H9 (cell line): Measurements from ENCODE around the gene CCL11. TPM values are rescaled to one million over a fixed set of nuclear protein-coding genes. Genes with fewer than 3 reads are reported as not detected.

ENCODE experiments used
- DNase-seq: peaks from one replicate; pipeline ENCODE4 v3.0.0-alpha.2; 2017
- H2AFZ ChIP-seq: one replicate; pipeline ENCODE4 v1.6.1; 2013; ENCODE audit warnings: mild to moderate bottlenecking, low read length, control low read depth, moderate library complexity
- H2AK5ac ChIP-seq: 2 replicates; pipeline ENCODE4 v1.6.1; 2013; ENCODE audit warnings: low read length, control low read depth, mixed read lengths; ENCODE audit not compliant: insufficient read length
- H2BK120ac ChIP-seq: one replicate; pipeline ENCODE4 v1.6.1; 2013; ENCODE audit warnings: low read depth, mild to moderate bottlenecking, low read length, control low read depth, inconsistent platforms; ENCODE audit not compliant: poor library complexity, severe bottlenecking
- H2BK12ac ChIP-seq: 2 replicates; pipeline ENCODE4 v1.6.1; 2013; ENCODE audit warnings: low read length, control low read depth, mixed read lengths, low read depth; ENCODE audit not compliant: insufficient read length
- H2BK15ac ChIP-seq: 2 replicates; pipeline ENCODE4 v1.6.1; 2013; ENCODE audit warnings: low read depth, low read length, control low read depth
- H2BK20ac ChIP-seq: one replicate; pipeline ENCODE4 v1.6.1; 2013; ENCODE audit warnings: low read depth, mild to moderate bottlenecking, low read length, control low read depth, inconsistent platforms; ENCODE audit not compliant: poor library complexity, severe bottlenecking
- H2BK5ac ChIP-seq: 2 replicates; pipeline ENCODE4 v1.6.1; 2013; ENCODE audit warnings: low read length, control low read depth, mixed read lengths; ENCODE audit not compliant: insufficient read length
- H3K14ac ChIP-seq: 2 replicates; pipeline ENCODE4 v1.6.1; 2013; ENCODE audit warnings: low read length, control low read depth; ENCODE audit not compliant: insufficient read depth
- H3K18ac ChIP-seq: 2 replicates; pipeline ENCODE4 v1.6.1; 2013; ENCODE audit warnings: low read depth, mild to moderate bottlenecking, mixed read lengths, low read length, control low read depth; ENCODE audit not compliant: insufficient read length
- H3K23ac ChIP-seq: 2 replicates; pipeline ENCODE4 v1.6.1; 2013; ENCODE audit warnings: low read length, control low read depth, mixed read lengths, low read depth; ENCODE audit not compliant: insufficient read length
- H3K23me2 ChIP-seq: 2 replicates; pipeline ENCODE4 v1.6.1; 2013; ENCODE audit warnings: low read depth, mild to moderate bottlenecking, mixed read lengths, low read length, control low read depth; ENCODE audit not compliant: insufficient read length, poor library complexity, severe bottlenecking
- H3K27ac ChIP-seq: 2 replicates; pipeline ENCODE4 v1.5.1; 2013; ENCODE audit warnings: low read length, control low read depth, mixed read lengths, low read depth; ENCODE audit not compliant: insufficient read length
- H3K27me3 ChIP-seq: 2 replicates; pipeline ENCODE4 v1.6.1; 2013; ENCODE audit warnings: low read length, control low read depth, inconsistent platforms; ENCODE audit not compliant: insufficient read depth
- H3K4ac ChIP-seq: 2 replicates; pipeline ENCODE4 v1.6.1; 2013; ENCODE audit warnings: low read depth, mild to moderate bottlenecking, control low read depth, inconsistent platforms, low read length, moderate library complexity
- H3K4me1 ChIP-seq: 2 replicates; pipeline ENCODE4 v1.6.1; 2013; ENCODE audit warnings: low read length, control low read depth, inconsistent platforms; ENCODE audit not compliant: insufficient read depth
- H3K4me2 ChIP-seq: 2 replicates; pipeline ENCODE4 v1.6.1; 2013; ENCODE audit warnings: low read length, control low read depth, mixed read lengths; ENCODE audit not compliant: insufficient read length, insufficient read depth
- H3K56ac ChIP-seq: 2 replicates; pipeline ENCODE4 v1.6.1; 2013; ENCODE audit warnings: low read depth, mild to moderate bottlenecking, mixed read lengths, low read length, control low read depth; ENCODE audit not compliant: insufficient read length
- H3K79me1 ChIP-seq: 2 replicates; pipeline ENCODE4 v1.6.1; 2013; ENCODE audit warnings: low read depth, mild to moderate bottlenecking, moderate library complexity, low read length, control low read depth, inconsistent platforms; ENCODE audit not compliant: insufficient read depth, poor library complexity, severe bottlenecking
- H3K79me2 ChIP-seq: 2 replicates; pipeline ENCODE4 v1.6.1; 2013; ENCODE audit warnings: low read length, control low read depth, inconsistent platforms; ENCODE audit not compliant: insufficient read depth
- H3K9ac ChIP-seq: 2 replicates; pipeline ENCODE4 v1.6.1; 2013; ENCODE audit warnings: low read length, control low read depth, mixed read lengths; ENCODE audit not compliant: insufficient read length; ENCODE audit errors: extremely low read depth
- H3K9me3 ChIP-seq: one replicate; pipeline ENCODE4 v1.6.1; 2013; ENCODE audit warnings: low read depth, low read length, inconsistent platforms; ENCODE audit not compliant: control insufficient read depth
- H3T11ph ChIP-seq: one replicate; pipeline ENCODE4 v1.6.1; 2013; ENCODE audit warnings: mild to moderate bottlenecking, low read length, control low read depth, inconsistent platforms
- H4K20me1 ChIP-seq: one replicate; pipeline ENCODE4 v1.6.1; 2013; ENCODE audit not compliant: control insufficient read depth, insufficient read length, insufficient read depth
- H4K5ac ChIP-seq: 2 replicates; pipeline ENCODE4 v1.6.1; 2013; ENCODE audit warnings: low read depth, mild to moderate bottlenecking, mixed read lengths, low read length, control low read depth; ENCODE audit not compliant: insufficient read length
- H4K8ac ChIP-seq: replicated peaks from 2 replicates; pipeline ENCODE4 v1.6.1; 2013; ENCODE audit warnings: low read length, control low read depth, mixed read lengths, low read depth; ENCODE audit not compliant: insufficient read length
- H4K91ac ChIP-seq: 2 replicates; pipeline ENCODE4 v1.6.1; 2013; ENCODE audit warnings: low read depth, mild to moderate bottlenecking, moderate library complexity, mixed read lengths, low read length, control low read depth; ENCODE audit not compliant: insufficient read length
- H3K27ac Mint-ChIP-seq, 3 experiments: 2 replicates in 2 of 3; 3 replicates in 1 of 3; pipeline ENCODE4 v1.8.0; 2020 to 2021; ENCODE audit warnings: mixed read lengths in 3 of 3, mild to moderate bottlenecking in 1 of 3, moderate library complexity in 1 of 3
- H3K27me3 Mint-ChIP-seq: 2 replicates; pipeline ENCODE4 v1.8.0; 2021; ENCODE audit warnings: low read depth, mild to moderate bottlenecking, moderate library complexity, mixed read lengths
- H3K36me3 Mint-ChIP-seq, 3 experiments: 2 replicates in 2 of 3; 3 replicates in 1 of 3; pipeline ENCODE4 v1.8.0; 2020 to 2021; ENCODE audit warnings: low read depth in 3 of 3, mixed read lengths in 3 of 3; ENCODE audit not compliant: insufficient read depth in 1 of 3
- H3K4me1 Mint-ChIP-seq, 2 experiments: 2 replicates each; pipeline ENCODE4 v1.8.0; 2020; ENCODE audit warnings: mixed read lengths in 2 of 2
- H3K4me3 Mint-ChIP-seq, 2 experiments: 2 replicates in 1 of 2; 3 replicates in 1 of 2; pipeline ENCODE4 v1.8.0; 2020 to 2021; ENCODE audit warnings: mild to moderate bottlenecking in 2 of 2, mixed read lengths in 2 of 2, moderate library complexity in 1 of 2
- H3K9me3 Mint-ChIP-seq, 2 experiments: 2 replicates in 1 of 2; 3 replicates in 1 of 2; pipeline ENCODE4 v1.8.0; 2020; ENCODE audit warnings: mild to moderate bottlenecking in 2 of 2, mixed read lengths in 2 of 2, moderate library complexity in 1 of 2
- WGBS: extraction: QIAGEN DNeasy Blood & Tissue Kit; methylation state at CpG from one replicate; pipeline ENCODE4 v1.1.7; 2013; ENCODE audit warnings: missing lambda C conversion rate, low lambda C conversion rate, mixed read lengths; ENCODE audit not compliant: insufficient read length; ENCODE audit errors: extremely low coverage; 5-methylcytosine and 5-hydroxymethylcytosine counted together
- long read RNA-seq: library from polyadenylated mRNA; unstranded; transcript quantifications from one replicate; pipeline ENCODE4 v2.0.0, GENCODE V29; 2020
- total RNA-seq: library from RNA; stranded (reverse); gene quantifications from 2 replicates; pipeline ENCODE4 v1.2.1, GENCODE V29; 2021
- TF ChIP-seq, protein P1 (sequence below): fragments of 200-600 bp; sonication (generic); conservative IDR thresholded peaks from 3 replicates; pipeline ENCODE4 v1.8.0; 2021; ENCODE audit warnings: antibody characterized with exemption, mild to moderate bottlenecking

The CCL11 gene
- total RNA-seq = not detected in 2 replicates
- long read RNA-seq = 0 reads

GRCh38 chr17:34285286-34285792 is at the start of gene CCL11:
TSS of gene CCL11 (plus strand) at chr17:34285742. CDS start at chr17:34285809, 67 bp downstream.
- H3K23me2 ChIP-seq = no peaks in the 10 kb centered on the region
- no peaks in the 10 kb centered on the region for H3K4me1 ChIP-seq
- H3K4me3 Mint-ChIP-seq = no peak within 1 kb of the TSS
- no peaks in the 10 kb centered on the region for H3K9me3 ChIP-seq
- no peak within 1 kb of the TSS for H2BK12ac ChIP-seq
- H3K4ac ChIP-seq = no peak within 1 kb of the TSS
- no peak within 1 kb of the TSS for H4K5ac ChIP-seq
- H4K8ac ChIP-seq = no peak within 1 kb of the TSS
- H3K4me1 Mint-ChIP-seq = no peaks in the 10 kb centered on the region
- H4K91ac ChIP-seq = no peak within 1 kb of the TSS
- H2AFZ ChIP-seq = no peak within 1 kb of the TSS
- no peaks in the 10 kb centered on the region for H4K20me1 ChIP-seq
- H2BK120ac ChIP-seq = no peak within 1 kb of the TSS
- no peak within 1 kb of the TSS for H2BK5ac ChIP-seq
- no peak within 1 kb of the TSS for H3K23ac ChIP-seq
- WGBS = no CpG with 5 or more reads among the region's 4 CpGs
- DNase-seq = no peak
- H3K4me2 ChIP-seq = no peak within 1 kb of the TSS
- H3K27ac Mint-ChIP-seq = no peak within 1 kb of the TSS
- no peak within 1 kb of the TSS for H2BK15ac ChIP-seq
- H3K79me1 ChIP-seq = no peaks in the 10 kb centered on the region
- no peak within 1 kb of the TSS for H3K56ac ChIP-seq
- no peaks in the 10 kb centered on the region for H3K79me2 ChIP-seq
- H2BK20ac ChIP-seq = no peak within 1 kb of the TSS
- no peaks in the 10 kb centered on the region for H3K27me3 ChIP-seq
- no peak within 1 kb of the TSS for H2AK5ac ChIP-seq
- TF ChIP-seq, protein P1, sequence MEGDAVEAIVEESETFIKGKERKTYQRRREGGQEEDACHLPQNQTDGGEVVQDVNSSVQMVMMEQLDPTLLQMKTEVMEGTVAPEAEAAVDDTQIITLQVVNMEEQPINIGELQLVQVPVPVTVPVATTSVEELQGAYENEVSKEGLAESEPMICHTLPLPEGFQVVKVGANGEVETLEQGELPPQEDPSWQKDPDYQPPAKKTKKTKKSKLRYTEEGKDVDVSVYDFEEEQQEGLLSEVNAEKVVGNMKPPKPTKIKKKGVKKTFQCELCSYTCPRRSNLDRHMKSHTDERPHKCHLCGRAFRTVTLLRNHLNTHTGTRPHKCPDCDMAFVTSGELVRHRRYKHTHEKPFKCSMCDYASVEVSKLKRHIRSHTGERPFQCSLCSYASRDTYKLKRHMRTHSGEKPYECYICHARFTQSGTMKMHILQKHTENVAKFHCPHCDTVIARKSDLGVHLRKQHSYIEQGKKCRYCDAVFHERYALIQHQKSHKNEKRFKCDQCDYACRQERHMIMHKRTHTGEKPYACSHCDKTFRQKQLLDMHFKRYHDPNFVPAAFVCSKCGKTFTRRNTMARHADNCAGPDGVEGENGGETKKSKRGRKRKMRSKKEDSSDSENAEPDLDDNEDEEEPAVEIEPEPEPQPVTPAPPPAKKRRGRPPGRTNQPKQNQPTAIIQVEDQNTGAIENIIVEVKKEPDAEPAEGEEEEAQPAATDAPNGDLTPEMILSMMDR = no peak
- peaks cover 22% of the 10 kb centered on the region for H3K27me3 Mint-ChIP-seq
- H3K18ac ChIP-seq = no peak within 1 kb of the TSS
- H3K27ac ChIP-seq = no peak within 1 kb of the TSS
- no peaks in the 10 kb centered on the region for H3K36me3 Mint-ChIP-seq
- no peak within 1 kb of the TSS for H3K9ac ChIP-seq
- no peaks in the 10 kb centered on the region for H3K9me3 Mint-ChIP-seq
- no peak within 1 kb of the TSS for H3K14ac ChIP-seq
- H3T11ph ChIP-seq = no peak within 1 kb of the TSS
